Astrocyte of the hippocampus (primary cell): Measurements from ENCODE around the gene TES.
A peak's percentile ranks its signal among the peaks of the same experiment; 100 is the strongest.
"Not testable (repeated sequence)": the region's sequence is repeated elsewhere in the genome, so short reads cannot be mapped to it uniquely, and the experiment has no call there.

Source experiments
- DNase-seq: peaks from one replicate; pipeline ENCODE4 v3.0.0; 2011; ENCODE audit warnings: low read depth, low spot score

TES gene

GRCh38 chr7:116242178-116242577, 31.8 kb downstream of the TES start:
- no peak for DNase-seq

- no peak for DNase-seq
Observed at GRCh38 chr7:116242759-116243158, 32.4 kb downstream of the TES start.

DNA sequence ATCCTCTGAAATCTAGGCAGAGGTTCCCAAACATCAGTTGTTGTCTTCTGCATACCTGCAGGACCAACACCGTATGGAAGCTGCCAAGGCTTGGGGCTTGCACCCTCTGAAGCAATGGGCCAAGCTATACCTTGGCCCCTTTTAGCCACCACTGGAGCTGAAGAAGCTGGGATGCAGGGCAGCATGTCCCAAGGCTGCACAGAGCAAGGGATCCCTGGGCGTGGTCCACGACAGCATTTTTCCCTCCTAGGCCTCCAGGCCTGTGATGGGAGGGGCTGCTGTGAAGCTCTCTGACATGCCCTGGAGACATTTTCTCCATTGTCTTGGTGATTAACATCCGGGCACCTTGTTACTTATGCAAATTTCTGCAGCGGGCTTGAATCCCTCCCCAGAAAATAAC, 34.5 kb downstream of the TES start:
- DNase-seq = not testable (repeated sequence)

- DNase-seq = no peak
Observed at GRCh38 chr7:116246357-116246756, 36.0 kb downstream of the TES start.

- DNase-seq = peak; percentile 46
Observed at GRCh38 chr7:116249969-116250553, 39.7 kb downstream of the TES start.

GRCh38 chr7:116251675-116252074, 41.3 kb downstream of the TES start:
- no peak for DNase-seq

DNA sequence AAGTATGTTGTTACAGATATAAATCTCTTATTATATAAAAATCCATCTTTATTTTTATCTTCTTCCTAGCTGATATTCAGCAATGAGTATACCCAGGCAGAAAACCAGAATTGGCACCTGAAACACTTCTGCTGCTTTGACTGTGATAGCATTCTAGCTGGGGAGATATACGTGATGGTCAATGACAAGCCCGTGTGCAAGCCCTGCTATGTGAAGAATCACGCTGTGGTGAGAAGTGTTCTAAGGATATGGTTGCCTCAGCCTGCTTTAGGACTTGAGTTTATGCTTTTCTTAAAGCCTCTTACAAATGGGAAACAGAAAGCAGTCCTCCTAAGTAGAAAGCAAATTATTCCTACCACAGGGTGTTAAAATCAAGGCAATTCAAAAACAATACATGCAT, 41.9 kb downstream of the TES start:
- no peak for DNase-seq

DNA sequence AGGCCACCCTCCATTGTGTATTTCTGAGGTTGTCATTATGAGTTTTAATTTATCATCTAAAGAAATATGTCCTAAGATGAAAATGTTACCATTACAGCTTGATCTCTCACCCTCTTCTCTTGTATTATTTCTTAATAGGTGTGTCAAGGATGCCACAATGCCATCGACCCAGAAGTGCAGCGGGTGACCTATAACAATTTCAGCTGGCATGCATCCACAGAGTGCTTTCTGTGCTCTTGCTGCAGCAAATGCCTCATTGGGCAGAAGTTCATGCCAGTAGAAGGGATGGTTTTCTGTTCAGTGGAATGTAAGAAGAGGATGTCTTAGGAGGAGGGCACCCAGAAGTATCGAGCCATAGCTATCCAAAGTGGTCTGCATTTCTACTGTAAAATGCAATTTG, 46.8 kb downstream of the TES start:
- no peak for DNase-seq

- peak; percentile 80 for DNase-seq
Observed at GRCh38 chr7:116258734-116259133, 48.4 kb downstream of the TES start.

GRCh38 chr7:116259156-116259870, 49.0 kb downstream of the TES start:
- DNase-seq = peak; percentile 26

- peak; percentile 67 for DNase-seq
Observed at GRCh38 chr7:116259871-116260440, 49.6 kb downstream of the TES start.

- DNase-seq = no peak
Observed at GRCh38 chr7:116261904-116262303, 51.6 kb downstream of the TES start.

DNA sequence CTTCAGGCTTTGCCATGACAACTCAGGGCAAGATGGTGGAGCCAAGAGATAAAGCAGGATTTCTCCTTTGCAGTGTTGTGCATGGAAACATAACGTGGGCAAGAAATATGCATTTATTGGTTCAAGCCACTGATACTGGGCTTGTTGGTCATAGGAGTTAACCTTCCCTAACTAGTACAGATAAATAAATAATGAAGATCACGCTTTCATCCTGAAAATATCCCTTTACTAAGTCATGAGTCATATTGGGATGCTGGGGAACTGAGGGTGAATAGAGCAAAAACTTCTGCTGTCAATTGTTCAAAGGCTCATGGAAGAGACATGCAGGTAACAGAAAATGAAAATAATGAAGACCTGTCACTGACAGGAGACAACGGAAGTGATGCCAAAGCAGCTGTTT, 55.5 kb downstream of the TES start:
- no peak for DNase-seq

DNA sequence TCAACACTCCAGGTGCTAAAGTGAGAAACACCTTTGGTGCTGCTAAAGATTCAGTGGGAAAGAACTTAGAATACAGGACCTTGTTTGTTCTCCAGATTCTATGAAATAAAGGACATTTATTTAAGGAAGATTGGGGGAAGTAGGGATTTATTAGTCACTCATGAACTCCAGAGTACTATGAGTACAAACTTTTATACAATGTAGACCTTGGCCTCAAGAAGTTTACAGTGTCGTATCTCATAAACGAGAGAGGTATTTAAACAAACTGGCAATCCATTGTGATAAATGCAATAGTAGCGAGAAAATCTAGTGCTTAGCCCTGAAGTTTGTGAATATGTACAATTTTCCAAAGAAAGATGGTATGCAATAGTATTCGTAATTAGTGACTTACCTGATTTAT, 59.1 kb downstream of the TES start:
- no peak for DNase-seq

DNA sequence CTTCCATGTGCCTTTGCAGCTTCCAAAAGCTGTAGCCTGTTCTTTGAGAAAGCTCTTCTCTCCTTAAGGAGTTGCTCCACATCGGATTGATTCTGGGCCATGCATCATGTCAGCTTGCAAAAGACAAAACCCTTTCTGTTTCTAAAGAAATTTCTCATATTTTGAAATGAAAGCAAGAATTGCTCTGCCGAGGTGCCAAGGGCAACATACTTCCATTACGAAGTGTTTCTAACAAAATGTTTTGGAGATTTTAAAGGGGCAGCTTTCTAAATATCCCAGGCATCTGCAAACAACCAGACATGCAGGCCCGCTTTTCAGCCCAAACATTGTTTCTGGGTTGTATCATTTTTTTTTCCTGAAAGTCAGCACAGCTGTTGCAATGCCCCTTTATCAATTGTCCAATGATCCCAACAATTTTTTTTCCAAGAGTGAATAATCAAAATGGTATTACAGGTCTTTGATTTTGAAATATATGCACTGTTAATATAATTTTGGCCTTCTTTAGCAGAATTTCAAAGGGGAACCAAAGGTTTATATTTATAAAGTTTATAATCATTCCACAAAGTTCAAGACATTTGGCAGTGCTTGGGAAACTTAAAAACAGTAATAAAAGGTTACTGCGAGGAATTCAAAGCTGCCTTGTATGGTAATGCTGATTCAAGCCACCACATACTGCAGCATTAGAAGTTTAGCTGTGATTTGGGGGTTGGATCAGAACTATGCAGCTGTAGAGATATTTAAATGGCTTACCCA, 61.0 kb downstream of the TES start:
- peak; percentile 30 for DNase-seq

DNA sequence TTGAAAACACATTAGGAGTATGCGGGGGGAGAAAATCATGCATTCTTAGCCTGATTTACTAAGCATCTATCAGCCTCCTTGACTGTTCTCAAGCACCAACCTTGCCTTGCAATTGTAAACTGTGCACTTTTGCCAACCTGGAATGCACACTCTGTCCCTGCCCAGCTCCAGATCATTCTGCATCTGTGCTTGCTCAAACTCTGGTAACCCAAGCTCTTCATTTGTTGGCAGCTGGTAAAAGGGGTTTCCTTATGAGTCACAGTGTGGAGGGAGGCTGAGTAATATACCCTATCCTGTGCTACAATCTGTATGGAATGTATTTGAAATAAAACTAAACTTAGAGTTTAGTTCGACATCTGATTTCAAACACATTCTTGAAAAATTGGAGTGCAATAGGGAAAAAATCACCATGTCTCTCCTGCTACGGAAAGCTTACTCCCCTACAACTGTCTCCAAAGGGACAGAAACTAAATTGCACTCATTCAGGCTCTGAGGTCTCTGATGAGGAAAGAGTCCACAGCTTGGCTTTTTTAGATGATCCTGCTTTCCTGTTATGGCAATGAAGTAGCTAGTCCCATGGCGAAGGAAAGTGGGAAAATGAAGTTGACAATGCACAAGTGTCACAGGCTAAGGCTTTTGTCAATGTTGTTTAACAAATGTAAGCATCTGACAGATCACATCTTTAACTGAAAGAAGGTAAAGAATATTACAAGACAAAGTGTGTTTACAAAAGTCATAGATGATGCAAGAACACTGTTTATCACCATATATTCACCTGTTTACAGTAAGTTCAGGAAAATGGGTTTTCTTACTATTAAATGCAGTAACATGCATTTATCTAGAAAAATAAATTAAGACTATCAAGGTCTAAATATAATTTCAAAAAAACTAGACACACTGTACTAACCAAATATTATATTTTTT, 61.9 kb downstream of the TES start:
- peak; percentile 95 for DNase-seq

DNA sequence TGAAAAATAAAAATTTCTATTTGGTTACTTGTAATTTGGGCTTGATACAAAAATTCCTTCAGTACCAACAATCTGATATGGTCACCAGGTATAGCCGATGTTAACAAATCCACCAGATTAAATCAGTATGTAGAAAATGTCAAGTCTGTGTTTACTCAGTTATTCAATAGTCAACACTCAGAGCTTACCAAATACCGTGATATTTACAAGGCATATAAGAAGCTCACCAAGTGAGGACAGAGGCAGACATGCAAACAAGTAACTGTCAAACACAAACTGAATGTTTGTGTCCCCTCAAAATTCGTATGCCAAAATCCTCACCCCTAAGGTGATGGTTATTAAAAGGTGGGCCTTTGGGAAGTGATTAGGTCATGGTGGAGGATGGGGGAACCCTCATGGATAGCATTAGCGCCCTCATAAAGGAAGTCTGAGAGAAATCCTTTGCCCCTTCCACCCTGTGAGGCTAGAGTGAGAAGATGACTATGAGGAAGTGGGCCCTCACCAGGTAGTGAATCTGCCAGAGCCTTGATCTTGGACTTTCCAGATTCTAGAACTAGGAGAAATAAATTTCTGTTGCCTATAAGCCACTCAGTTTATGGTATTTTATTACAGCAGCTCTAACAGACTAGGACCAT, 63.1 kb downstream of the TES start:
- no peak for DNase-seq

- DNase-seq = no peak
Observed at GRCh38 chr7:116273918-116274301, 63.6 kb downstream of the TES start.

DNA sequence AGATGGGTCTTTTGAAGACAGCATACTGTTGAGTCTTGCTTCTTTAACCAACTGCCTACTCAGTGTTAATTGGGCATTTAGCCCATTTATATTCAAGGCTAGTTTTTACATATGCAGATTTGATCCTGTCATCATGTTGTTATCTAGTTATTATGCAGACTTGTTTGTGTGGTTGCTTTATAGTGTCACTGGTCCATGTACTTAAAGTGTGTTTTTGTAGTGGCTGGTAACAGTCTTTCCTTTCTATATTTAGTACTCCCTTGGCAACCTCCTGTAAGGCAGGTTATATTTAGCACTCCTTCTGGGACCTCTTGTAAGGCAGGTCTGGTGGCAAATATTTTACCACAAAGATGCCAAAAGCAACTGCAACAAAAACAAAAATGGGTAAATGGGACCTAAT, 66.7 kb downstream of the TES start:
- DNase-seq = peak; percentile 9

DNA sequence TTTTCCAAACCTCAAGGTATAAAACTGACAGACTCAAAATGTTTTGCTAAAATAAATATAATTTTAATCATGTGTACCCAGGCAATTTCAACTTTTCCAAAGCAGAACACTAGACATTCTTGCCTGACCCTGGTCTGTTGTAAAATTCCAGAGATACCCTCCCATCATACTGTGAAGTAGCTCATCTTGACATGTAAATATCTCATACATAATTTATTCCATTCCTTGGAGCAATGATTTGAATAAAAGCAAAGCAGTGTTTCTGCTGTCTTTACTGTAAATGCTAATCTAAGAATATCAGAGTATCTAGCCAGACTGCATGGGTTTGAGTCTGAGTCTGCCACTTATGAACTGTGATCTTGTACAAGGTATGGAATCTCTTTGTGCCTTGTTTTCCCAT, 68.9 kb downstream of the TES start:
- no peak for DNase-seq

DNA sequence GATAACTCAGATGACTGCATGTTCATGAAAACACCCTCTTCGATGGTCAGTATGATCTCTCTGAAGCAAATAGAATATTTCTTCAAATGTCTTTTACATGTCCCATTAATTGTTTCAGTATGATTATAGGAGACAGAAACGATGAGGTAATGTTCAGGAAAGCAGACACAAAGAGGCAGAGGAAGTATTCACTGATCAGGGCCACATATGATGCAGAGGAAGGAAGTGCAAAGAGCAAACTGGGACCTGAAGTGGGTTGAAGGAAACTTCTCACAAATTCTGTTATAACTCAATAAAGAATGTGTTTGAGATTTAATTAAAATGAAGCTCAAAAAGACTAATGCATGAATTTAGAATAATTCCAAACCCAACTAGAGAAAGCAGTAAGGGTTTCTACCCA, 70.5 kb downstream of the TES start:
- no peak for DNase-seq
